HG03103 (cell line): ENCODE results near the gene KCNIP2.
A peak's percentile ranks its signal among the peaks of the same experiment; 100 is the strongest.
"Not testable (repeated sequence)": the region's sequence is repeated elsewhere in the genome, so short reads cannot be mapped to it uniquely, and the experiment has no call there.

Source experiments
- ATAC-seq: cut with Tn5 transposase; IDR thresholded peaks from one replicate; pipeline ENCODE4 v1.9.1; 2021; ENCODE audit warnings: low read depth; ENCODE audit not compliant: unreplicated experiment

Gene KCNIP2

GRCh38 chr10:101829561-101830315 lies 13.9 kb downstream of the KCNIP2 start:
- ATAC-seq, result peak; percentile 27

GRCh38 chr10:101828766-101829551 lies 14.6 kb downstream of the KCNIP2 start:
- no peak for ATAC-seq

- ATAC-seq, result no peak
Measured at GRCh38 chr10:101827919-101828600, 15.5 kb downstream of the KCNIP2 start.

- ATAC-seq, result no peak
Measured at GRCh38 chr10:101826852-101827434, 16.7 kb downstream of the KCNIP2 start.

GRCh38 chr10:101824736-101825135 lies 18.9 kb downstream of the KCNIP2 start:
- no peak for ATAC-seq

- ATAC-seq, result peak; percentile 19
Measured at GRCh38 chr10:101818872-101819633, 24.5 kb downstream of the KCNIP2 start.

GRCh38 chr10:101818119-101818871 lies 25.3 kb downstream of the KCNIP2 start, which contains the start of gene OGA:
TSS of gene OGA (minus strand) at chr10:101818444. CDS start at chr10:101818022, 422 bp downstream.
- peak; percentile 82 for ATAC-seq

- ATAC-seq, result peak; percentile 3
Measured at GRCh38 chr10:101817337-101818118, 26.1 kb downstream of the KCNIP2 start.

GRCh38 chr10:101816913-101817336 lies 26.7 kb downstream of the KCNIP2 start:
- no peak for ATAC-seq

GRCh38 chr10:101816376-101816775 lies 27.2 kb downstream of the KCNIP2 start:
- no peak for ATAC-seq

- ATAC-seq, result no peak
Measured at GRCh38 chr10:101814466-101815071, 29.0 kb downstream of the KCNIP2 start.

GRCh38 chr10:101812606-101813005 lies 31.0 kb downstream of the KCNIP2 start:
- ATAC-seq, result no peak

GRCh38 chr10:101807158-101807557 lies 36.4 kb downstream of the KCNIP2 start:
- ATAC-seq, result no peak

GRCh38 chr10:101803511-101803910 lies 40.1 kb downstream of the KCNIP2 start:
- no peak for ATAC-seq

- ATAC-seq, result no peak
Measured at GRCh38 chr10:101797403-101798059, 46.1 kb downstream of the KCNIP2 start.

- ATAC-seq, result no peak
Measured at GRCh38 chr10:101793526-101793925, 50.1 kb downstream of the KCNIP2 start.

GRCh38 chr10:101789686-101790085 lies 53.9 kb downstream of the KCNIP2 start:
- no peak for ATAC-seq

GRCh38 chr10:101789231-101789630 lies 54.4 kb downstream of the KCNIP2 start:
- not testable (repeated sequence) for ATAC-seq
